Mesenchymal stem cell (in vitro differentiated cells and primary cell): ENCODE results near the gene CSRNP3.

Experiments used
- DNase-seq: peaks from one replicate; pipeline ENCODE4 v3.0.0-alpha.2; 2013
- H2AFZ ChIP-seq: one replicate; pipeline ENCODE4 v1.6.1; 2013; ENCODE audit warnings: low read depth, mild to moderate bottlenecking, control low read depth, inconsistent platforms, low read length, moderate library complexity
- H2AK5ac ChIP-seq: 2 replicates; pipeline ENCODE4 v1.6.1; 2013; ENCODE audit warnings: low read length, moderate library complexity, mild to moderate bottlenecking, inconsistent platforms; ENCODE audit not compliant: severe bottlenecking
- H2BK120ac ChIP-seq: one replicate; pipeline ENCODE4 v1.6.1; 2013; ENCODE audit warnings: low read depth, mild to moderate bottlenecking, inconsistent platforms, low read length, moderate library complexity
- H2BK12ac ChIP-seq, 2 experiments: one replicate each; pipeline ENCODE4 v1.6.1; 2013; ENCODE audit warnings: inconsistent platforms in 2 of 2, low read length in 2 of 2, mild to moderate bottlenecking in 2 of 2, moderate library complexity in 2 of 2, control low read depth in 1 of 2
- H2BK15ac ChIP-seq: one replicate; pipeline ENCODE4 v1.6.1; 2013; ENCODE audit warnings: mild to moderate bottlenecking, low read depth, inconsistent platforms; ENCODE audit not compliant: poor library complexity, severe bottlenecking
- H2BK5ac ChIP-seq: 2 replicates; pipeline ENCODE4 v1.6.1; 2013; ENCODE audit warnings: low read depth, mild to moderate bottlenecking, low read length, control low read depth, inconsistent platforms; ENCODE audit not compliant: poor library complexity, severe bottlenecking
- H3K14ac ChIP-seq, 2 experiments: one replicate each; pipeline ENCODE4 v1.6.1; 2013; ENCODE audit warnings: inconsistent platforms in 2 of 2, low read length in 2 of 2, control low read depth in 1 of 2, mild to moderate bottlenecking in 1 of 2, moderate library complexity in 1 of 2
- H3K18ac ChIP-seq, 2 experiments: one replicate each; pipeline ENCODE4 v1.6.1; 2013; ENCODE audit warnings: inconsistent platforms in 2 of 2, low read length in 2 of 2, control low read depth in 1 of 2, low read depth in 1 of 2, mild to moderate bottlenecking in 1 of 2
- H3K23ac ChIP-seq, 2 experiments: one replicate each; pipeline ENCODE4 v1.6.1; 2013; ENCODE audit warnings: inconsistent platforms in 2 of 2, low read length in 2 of 2, mild to moderate bottlenecking in 2 of 2, moderate library complexity in 2 of 2, control low read depth in 1 of 2
- H3K27ac ChIP-seq: 2 replicates; pipeline ENCODE4 v1.5.1; 2013; ENCODE audit warnings: mild to moderate bottlenecking, moderate library complexity, low read length, control low read depth, inconsistent platforms; ENCODE audit not compliant: poor library complexity, severe bottlenecking
- H3K27me3 ChIP-seq, 2 experiments: 2 replicates each; pipeline versions ENCODE4 v1.6.1 to v1.7.0; 2013; ENCODE audit warnings: low read length in 2 of 2, mild to moderate bottlenecking in 2 of 2, moderate library complexity in 2 of 2, control low read depth in 1 of 2, inconsistent platforms in 1 of 2; ENCODE audit not compliant: control insufficient read depth in 1 of 2, insufficient read depth in 1 of 2
- H3K36me3 ChIP-seq, 2 experiments: 2 replicates each; pipeline versions ENCODE4 v1.6.1 to v1.7.0; 2013; ENCODE audit warnings: low read length in 2 of 2, control low read depth in 1 of 2, inconsistent platforms in 1 of 2, low read depth in 1 of 2, mild to moderate bottlenecking in 1 of 2; ENCODE audit not compliant: insufficient read depth in 2 of 2, control insufficient read depth in 1 of 2
- H3K4ac ChIP-seq, 2 experiments: one replicate each; pipeline ENCODE4 v1.6.1; 2013; ENCODE audit warnings: inconsistent platforms in 2 of 2, low read length in 2 of 2, mild to moderate bottlenecking in 2 of 2, moderate library complexity in 2 of 2, control low read depth in 1 of 2, low read depth in 1 of 2
- H3K4me1 ChIP-seq: 2 replicates; pipeline ENCODE4 v1.6.1; 2013; ENCODE audit warnings: low read depth, low read length, control low read depth; ENCODE audit not compliant: control insufficient read depth, insufficient read depth
- H3K4me2 ChIP-seq: 2 replicates; pipeline ENCODE4 v1.6.1; 2013; ENCODE audit warnings: low read length, mild to moderate bottlenecking, inconsistent platforms; ENCODE audit not compliant: poor library complexity, severe bottlenecking
- H3K4me3 ChIP-seq, 2 experiments: 2 replicates each; pipeline versions ENCODE4 v1.5.1 to v1.7.0; 2013; ENCODE audit warnings: low read length in 2 of 2, mild to moderate bottlenecking in 2 of 2, control low read depth in 1 of 2, low read depth in 1 of 2; ENCODE audit not compliant: insufficient read depth in 1 of 2
- H3K79me1 ChIP-seq: replicated peaks from 2 replicates; pipeline ENCODE4 v1.6.1; 2013; ENCODE audit warnings: mild to moderate bottlenecking, control low read depth, low read length, inconsistent platforms; ENCODE audit not compliant: poor library complexity, severe bottlenecking
- H3K9ac ChIP-seq: 2 replicates; pipeline ENCODE4 v1.7.0; 2013; ENCODE audit warnings: mild to moderate bottlenecking, low read length, moderate library complexity
- H3K9me3 ChIP-seq: 2 replicates; pipeline ENCODE4 v1.7.0; 2013; ENCODE audit warnings: mild to moderate bottlenecking, low read length; ENCODE audit not compliant: control insufficient read depth
- H4K8ac ChIP-seq: one replicate; pipeline ENCODE4 v1.6.1; 2013; ENCODE audit warnings: inconsistent platforms, mild to moderate bottlenecking, low read length, moderate library complexity
- H4K91ac ChIP-seq: one replicate; pipeline ENCODE4 v1.6.1; 2013; ENCODE audit warnings: mild to moderate bottlenecking, low read length, inconsistent platforms
- WGBS: methylation state at CpG from one replicate; pipeline ENCODE4 v1.1.7; 2013; ENCODE audit warnings: mixed read lengths; 5-methylcytosine and 5-hydroxymethylcytosine counted together

The CSRNP3 gene

GRCh38 chr2:165563468-165564225 is 94.1 kb downstream of the CSRNP3 start:
- Histone ChIP-seq H3K23ac (no peak overlapping the region), H3K36me3 (no peaks in the 10 kb centered on the region), H2BK15ac (no peak overlapping the region), H2BK5ac (no peak overlapping the region), H4K91ac (no peak overlapping the region), H3K18ac (no peak overlapping the region), H3K4me2 (no peak overlapping the region), H3K4me1 (no peaks in the 10 kb centered on the region), H3K4me3 (no peak overlapping the region), H4K8ac (no peak overlapping the region), H3K27me3 (no peaks in the 10 kb centered on the region), H3K4ac (no peak overlapping the region), H3K14ac (no peak overlapping the region), H3K9ac (no peak overlapping the region), H3K79me1 (no peaks in the 10 kb centered on the region), H2AFZ (no peak overlapping the region), H2BK12ac (no peak overlapping the region), H3K27ac (no peak overlapping the region), H2AK5ac (no peak overlapping the region), H3K9me3 (no peaks in the 10 kb centered on the region), H2BK120ac (no peak overlapping the region)
- no peak for DNase-seq
- WGBS = 83% methylated on average over 4 of the region's 6 CpGs

DNA sequence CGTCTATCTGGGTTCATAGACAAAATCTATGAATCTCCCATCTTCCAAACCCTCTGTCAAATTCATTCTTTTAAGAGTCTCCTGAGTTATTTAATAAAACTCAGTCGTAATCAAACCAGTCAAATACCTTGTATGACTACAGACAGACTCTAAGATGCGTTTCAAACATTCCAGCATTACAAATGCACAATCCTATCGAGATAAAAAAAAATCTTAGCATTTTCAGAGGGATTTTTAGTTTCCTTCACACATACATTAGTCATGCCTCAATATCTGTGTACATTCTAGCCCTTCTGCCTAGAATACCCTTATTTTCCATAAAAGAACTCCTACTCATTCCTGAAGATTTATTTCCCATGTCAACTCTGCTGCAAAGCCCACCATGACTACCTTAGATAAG is 96.5 kb downstream of the CSRNP3 start:
- Histone ChIP-seq H4K91ac (no peak overlapping the region), H3K4ac (no peak overlapping the region), H2BK15ac (no peak overlapping the region), H2BK120ac (no peak overlapping the region), H3K14ac (no peak overlapping the region), H3K23ac (no peak overlapping the region), H2BK5ac (no peak overlapping the region), H3K4me3 (no peak overlapping the region), H4K8ac (no peak overlapping the region), H3K27me3 (no peaks in the 10 kb centered on the region), H2AK5ac (no peak overlapping the region), H3K9ac (no peak overlapping the region), H3K9me3 (no peaks in the 10 kb centered on the region), H3K4me2 (no peak overlapping the region), H2BK12ac (no peak overlapping the region), H3K79me1 (no peaks in the 10 kb centered on the region), H3K18ac (no peak overlapping the region), H3K27ac (no peak overlapping the region), H2AFZ (no peak overlapping the region), H3K4me1 (no peaks in the 10 kb centered on the region), H3K36me3 (no peaks in the 10 kb centered on the region)
- no peak for DNase-seq
- WGBS = 92% methylated on average over 4 of the region's 4 CpGs

DNA sequence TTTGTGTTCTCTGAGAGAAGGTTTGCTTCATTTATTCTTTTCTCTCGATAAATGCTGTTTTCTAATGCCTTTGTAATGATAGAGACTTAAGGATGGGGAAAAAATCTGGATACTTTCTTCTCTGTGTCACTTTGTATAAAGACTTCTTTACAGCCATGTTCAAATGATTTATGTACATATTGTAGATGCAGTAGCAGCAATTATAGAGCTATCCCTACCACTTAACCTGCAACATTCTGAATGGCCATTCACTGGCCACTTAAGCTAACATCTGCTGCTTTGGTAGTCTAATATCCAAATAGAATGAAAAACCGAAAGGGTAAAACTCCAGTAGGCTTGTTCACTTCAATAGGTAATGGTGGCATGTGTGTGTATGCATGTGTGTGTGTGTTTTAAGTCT is 97.8 kb downstream of the CSRNP3 start:
- H4K8ac ChIP-seq = no peak overlapping the region
- WGBS = 100% methylated on average over 1 of the region's 2 CpGs
- no peak overlapping the region for H2BK12ac ChIP-seq
- H3K27me3 ChIP-seq = no peaks in the 10 kb centered on the region
- no peaks in the 10 kb centered on the region for H3K9me3 ChIP-seq
- no peak overlapping the region for H3K23ac ChIP-seq
- no peak overlapping the region for H3K27ac ChIP-seq
- H3K9ac ChIP-seq = no peak overlapping the region
- no peak overlapping the region for H4K91ac ChIP-seq
- H3K79me1 ChIP-seq = no peaks in the 10 kb centered on the region
- H3K4me3 ChIP-seq = no peak overlapping the region
- H3K18ac ChIP-seq = no peak overlapping the region
- no peak overlapping the region for H3K14ac ChIP-seq
- no peaks in the 10 kb centered on the region for H3K4me1 ChIP-seq
- no peak overlapping the region for H2AFZ ChIP-seq
- no peak overlapping the region for H2BK15ac ChIP-seq
- no peak overlapping the region for H2AK5ac ChIP-seq
- no peaks in the 10 kb centered on the region for H3K36me3 ChIP-seq
- no peak for DNase-seq
- H2BK120ac ChIP-seq = no peak overlapping the region
- no peak overlapping the region for H2BK5ac ChIP-seq
- H3K4ac ChIP-seq = no peak overlapping the region
- H3K4me2 ChIP-seq = no peak overlapping the region

GRCh38 chr2:165568361-165568760 is 98.9 kb downstream of the CSRNP3 start:
- no peak overlapping the region for H3K4me2 ChIP-seq
- H3K14ac ChIP-seq = no peak overlapping the region
- H3K23ac ChIP-seq = no peak overlapping the region
- H2BK12ac ChIP-seq = no peak overlapping the region
- H3K18ac ChIP-seq = no peak overlapping the region
- no peak overlapping the region for H2AK5ac ChIP-seq
- no peak overlapping the region for H2AFZ ChIP-seq
- H2BK5ac ChIP-seq = no peak overlapping the region
- H4K91ac ChIP-seq = no peak overlapping the region
- no peak overlapping the region for H3K9ac ChIP-seq
- no peak overlapping the region for H3K4ac ChIP-seq
- no peak overlapping the region for H2BK15ac ChIP-seq
- no peak overlapping the region for H4K8ac ChIP-seq
- no peak overlapping the region for H3K27ac ChIP-seq
- H2BK120ac ChIP-seq = no peak overlapping the region
- no peaks in the 10 kb centered on the region for H3K27me3 ChIP-seq
- H3K4me3 ChIP-seq = no peak overlapping the region
- no peaks in the 10 kb centered on the region for H3K79me1 ChIP-seq
- no peaks in the 10 kb centered on the region for H3K4me1 ChIP-seq
- no peaks in the 10 kb centered on the region for H3K9me3 ChIP-seq
- no peak for DNase-seq
- no peaks in the 10 kb centered on the region for H3K36me3 ChIP-seq
